ENCODE data around the gene NCKAP5. TPM values are rescaled to one million over a fixed set of nuclear protein-coding genes. Genes with fewer than 3 reads are reported as not detected.

Gene NCKAP5
- total and polyA plus RNA-seq, 9 of the 15 experiments (the other 6 are each of a cell fraction or from before 2014, with no cell fraction given): not detected

GRCh38 chr2:132965460-132965859, 602.8 kb downstream of the NCKAP5 start:
- no peak for ATAC-seq
- no peak overlapping the region for H3K4me2 ChIP-seq (ENCODE audit: insufficient read depth, low read length)

More at GRCh38 chr2:132965460-132965859, 602.8 kb downstream of the NCKAP5 start:
- no peaks in the 10 kb centered on the region for H3K9me1 ChIP-seq (ENCODE audit: control insufficient read depth, insufficient read depth, low read length)
- intact Hi-C loops (cut with micrococcal nuclease): no loop called here
- ChIA-PET CTCF (ENCODE audit: low intra/inter-chr PET ratio) (no interaction called here), POLR2A (no interaction called here)
- H2AFZ ChIP-seq (ENCODE audit: low read depth, low read length): no peak overlapping the region
- H3K27ac ChIP-seq (ENCODE audit: extremely low read depth, low read depth, low read length): no peak overlapping the region
- H4K20me1 ChIP-seq (replicated peaks; ENCODE audit: control insufficient read depth, insufficient read depth, low read length): no peaks in the 10 kb centered on the region
- H3K36me3 ChIP-seq (ENCODE audit: control insufficient read depth, insufficient read depth, low read length): no peaks in the 10 kb centered on the region
- no peaks in the 10 kb centered on the region for H3K27me3 ChIP-seq (ENCODE audit: control insufficient read depth in 2 of 2, insufficient read depth in 2 of 2, low read length in 2 of 2)
- H3K4me3 ChIP-seq: no peak overlapping the region
- no peaks in the 10 kb centered on the region for H3K79me2 ChIP-seq (ENCODE audit: control insufficient read depth, insufficient read depth, low read length)
- H3K9ac ChIP-seq (ENCODE audit: insufficient read depth in 1 of 2, low read depth in 2 of 2, low read length in 2 of 2): no peak overlapping the region
- TF ChIP-seq SRSF9 (IDR thresholded peaks at IDR 0.05; ENCODE audit: borderline replicate concordance, low read depth, low read length) (no peak), HNRNPL (IDR thresholded peaks at IDR 0.05; ENCODE audit: low read depth, low read length) (no peak), TAF7 (tag; IDR thresholded peaks at IDR 0.05) (no peak), LEF1 (IDR thresholded peaks at IDR 0.05) (no peak), GABPB1 (CRISPR knock-in tag; IDR thresholded peaks at IDR 0.05) (no peak), NUFIP1 (IDR thresholded peaks at IDR 0.05; ENCODE audit: partially characterized antibody) (no peak), HNRNPH1 (optimal IDR thresholded peaks at IDR 0.05; ENCODE audit: low read depth, low read length) (no peak), RCOR1 (IDR thresholded peaks at IDR 0.05; ENCODE audit: borderline replicate concordance in 1 of 2, low read depth in 2 of 2, low read length in 2 of 2) (no peak)
- TF ChIP-seq, protein P1, sequence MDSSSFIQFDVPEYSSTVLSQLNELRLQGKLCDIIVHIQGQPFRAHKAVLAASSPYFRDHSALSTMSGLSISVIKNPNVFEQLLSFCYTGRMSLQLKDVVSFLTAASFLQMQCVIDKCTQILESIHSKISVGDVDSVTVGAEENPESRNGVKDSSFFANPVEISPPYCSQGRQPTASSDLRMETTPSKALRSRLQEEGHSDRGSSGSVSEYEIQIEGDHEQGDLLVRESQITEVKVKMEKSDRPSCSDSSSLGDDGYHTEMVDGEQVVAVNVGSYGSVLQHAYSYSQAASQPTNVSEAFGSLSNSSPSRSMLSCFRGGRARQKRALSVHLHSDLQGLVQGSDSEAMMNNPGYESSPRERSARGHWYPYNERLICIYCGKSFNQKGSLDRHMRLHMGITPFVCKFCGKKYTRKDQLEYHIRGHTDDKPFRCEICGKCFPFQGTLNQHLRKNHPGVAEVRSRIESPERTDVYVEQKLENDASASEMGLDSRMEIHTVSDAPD (CRISPR knock-in tag; IDR thresholded peaks at IDR 0.05): no peak
- TF ChIP-seq, protein P2, sequence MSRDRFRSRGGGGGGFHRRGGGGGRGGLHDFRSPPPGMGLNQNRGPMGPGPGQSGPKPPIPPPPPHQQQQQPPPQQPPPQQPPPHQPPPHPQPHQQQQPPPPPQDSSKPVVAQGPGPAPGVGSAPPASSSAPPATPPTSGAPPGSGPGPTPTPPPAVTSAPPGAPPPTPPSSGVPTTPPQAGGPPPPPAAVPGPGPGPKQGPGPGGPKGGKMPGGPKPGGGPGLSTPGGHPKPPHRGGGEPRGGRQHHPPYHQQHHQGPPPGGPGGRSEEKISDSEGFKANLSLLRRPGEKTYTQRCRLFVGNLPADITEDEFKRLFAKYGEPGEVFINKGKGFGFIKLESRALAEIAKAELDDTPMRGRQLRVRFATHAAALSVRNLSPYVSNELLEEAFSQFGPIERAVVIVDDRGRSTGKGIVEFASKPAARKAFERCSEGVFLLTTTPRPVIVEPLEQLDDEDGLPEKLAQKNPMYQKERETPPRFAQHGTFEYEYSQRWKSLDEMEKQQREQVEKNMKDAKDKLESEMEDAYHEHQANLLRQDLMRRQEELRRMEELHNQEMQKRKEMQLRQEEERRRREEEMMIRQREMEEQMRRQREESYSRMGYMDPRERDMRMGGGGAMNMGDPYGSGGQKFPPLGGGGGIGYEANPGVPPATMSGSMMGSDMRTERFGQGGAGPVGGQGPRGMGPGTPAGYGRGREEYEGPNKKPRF (IDR thresholded peaks at IDR 0.05; ENCODE audit: low read depth, low read length): no peak
- in situ Hi-C loops (cut with MboI): no loop called here
- no peaks in the 10 kb centered on the region for H3K4me1 ChIP-seq (replicated peaks in 1 of 2; ENCODE audit: control insufficient read depth in 2 of 2, insufficient read depth in 2 of 2, low read length in 2 of 2)
- no TSS peak for BruUV-seq (replicated peaks)
- no peaks in the 10 kb centered on the region for H3K9me3 ChIP-seq (replicated peaks; ENCODE audit: control insufficient read depth, insufficient read depth, low read depth, low read length)
- no peak for DNase-seq (ENCODE audit: extremely low read depth in 1 of 4, low spot score in 3 of 4)
- FAIRE-seq: no peak

Measured in K562 (cell line).